WTC11 (cell line): ENCODE measurements around the gene NTPCR. TPM values are rescaled to one million over a fixed set of nuclear protein-coding genes. Genes with fewer than 3 reads are reported as not detected.

Experiments
- ATAC-seq: fragments of 200-7000 bp; cut with Tn5 transposase; 2 replicates; pipeline ENCODE4 v1.10.0; 2021; ENCODE audit warnings: mild to moderate bottlenecking, moderate library complexity
- CTCF ChIA-PET: fragments of 300-600 bp; sonication (Branson Sonifier 250); formaldehyde crosslinking; loops from one replicate; lab custom pipeline; 2021; ENCODE audit warnings: antibody characterized with exemption; lab: Charles Lee
- POLR2A ChIA-PET: fragments of 350-600 bp; sonication (Branson Sonifier 250); formaldehyde crosslinking; loops from one replicate; lab custom pipeline; 2021; ENCODE audit warnings: antibody characterized with exemption; lab: Charles Lee
- DNase-seq: peaks from one replicate; pipeline ENCODE4 v3.0.0; 2021; ENCODE audit warnings: low spot score
- H3K27ac Mint-ChIP-seq: 2 replicates; pipeline ENCODE4 v1.8.0; 2021; ENCODE audit warnings: mixed read lengths
- H3K27me3 Mint-ChIP-seq: 2 replicates; pipeline ENCODE4 v1.8.0; 2021; ENCODE audit warnings: low read depth, mild to moderate bottlenecking, moderate library complexity, mixed read lengths
- H3K36me3 Mint-ChIP-seq: 2 replicates; pipeline ENCODE4 v1.8.0; 2021; ENCODE audit warnings: mixed read lengths
- H3K4me1 Mint-ChIP-seq: 2 replicates; pipeline ENCODE4 v1.8.0; 2022; ENCODE audit warnings: mixed read lengths
- H3K4me3 Mint-ChIP-seq: 2 replicates; pipeline ENCODE4 v1.8.0; 2021; ENCODE audit warnings: mild to moderate bottlenecking, moderate library complexity, mixed read lengths
- H3K9me3 Mint-ChIP-seq: 2 replicates; pipeline ENCODE4 v1.8.0; 2021; ENCODE audit warnings: mixed read lengths
- ATF2 ChIP-seq: sonication (generic); formaldehyde crosslinking; IDR thresholded peaks from 2 replicates; pipeline ENCODE4 v1.8.1; 2022; ENCODE audit warnings: low read depth, missing genetic modification reagents, borderline replicate concordance
- ATF6 ChIP-seq: sonication (generic); formaldehyde crosslinking; IDR thresholded peaks from 2 replicates; pipeline ENCODE4 v1.8.1; 2023; ENCODE audit warnings: mild to moderate bottlenecking, missing genetic modification reagents
- ELF4 ChIP-seq: sonication (generic); formaldehyde crosslinking; IDR thresholded peaks from 2 replicates; pipeline ENCODE4 v1.8.1; 2022; ENCODE audit warnings: low read depth, mild to moderate bottlenecking, moderate library complexity, missing genetic modification reagents
- ESRRA ChIP-seq: sonication (generic); formaldehyde crosslinking; IDR thresholded peaks from 2 replicates; pipeline ENCODE4 v1.8.1; 2022; ENCODE audit warnings: mild to moderate bottlenecking, missing genetic modification reagents, borderline replicate concordance
- FOXJ3 ChIP-seq: sonication (generic); formaldehyde crosslinking; IDR thresholded peaks from 2 replicates; pipeline ENCODE4 v1.9.0; 2021; ENCODE audit warnings: missing genetic modification reagents, mild to moderate bottlenecking, borderline replicate concordance
- FOXP4 ChIP-seq: sonication (generic); formaldehyde crosslinking; IDR thresholded peaks from 2 replicates; pipeline ENCODE4 v1.8.0; 2022; ENCODE audit warnings: mild to moderate bottlenecking, missing genetic modification reagents
- GRHL2 ChIP-seq: fragments of 250-450 bp; sonication (Bioruptor Pico); IDR thresholded peaks from 2 replicates; pipeline ENCODE4 v1.8.0; 2022; ENCODE audit warnings: mild to moderate bottlenecking, moderate library complexity; ENCODE audit not compliant: insufficient replicate concordance, severe bottlenecking
- NFATC4 ChIP-seq: fragments of 250-450 bp; sonication (Bioruptor Pico); IDR thresholded peaks from 2 replicates; pipeline ENCODE4 v1.9.0; 2021; ENCODE audit warnings: mild to moderate bottlenecking
- NR1H2 ChIP-seq: sonication (generic); formaldehyde crosslinking; IDR thresholded peaks from 2 replicates; pipeline ENCODE4 v1.9.0; 2021; ENCODE audit warnings: mild to moderate bottlenecking, moderate library complexity, missing genetic modification reagents
- SOX15 ChIP-seq: fragments of 250-450 bp; sonication (Bioruptor Pico); IDR thresholded peaks from 2 replicates; pipeline ENCODE4 v1.9.0; 2021; ENCODE audit warnings: mild to moderate bottlenecking
- TEAD4 ChIP-seq: sonication (generic); formaldehyde crosslinking; IDR thresholded peaks from 2 replicates; pipeline ENCODE4 v1.8.0; 2022; ENCODE audit warnings: mild to moderate bottlenecking, missing genetic modification reagents
- TP53 ChIP-seq: sonication (generic); formaldehyde crosslinking; IDR thresholded peaks from 2 replicates; pipeline ENCODE4 v1.8.1; 2023; ENCODE audit warnings: mild to moderate bottlenecking, missing genetic modification reagents
- USF1 ChIP-seq: sonication (generic); formaldehyde crosslinking; IDR thresholded peaks from 2 replicates; pipeline ENCODE4 v1.8.0; 2022; ENCODE audit warnings: mild to moderate bottlenecking, missing genetic modification reagents
- ZNF396 ChIP-seq: fragments of 250-450 bp; sonication (Bioruptor Pico); IDR thresholded peaks from 2 replicates; pipeline ENCODE4 v1.8.0; 2021; ENCODE audit warnings: mild to moderate bottlenecking, moderate library complexity, borderline replicate concordance
- total RNA-seq: library from RNA; stranded (reverse); gene quantifications from 3 replicates; pipeline ENCODE4 v1.2.3, GENCODE V29; 2021
- TF ChIP-seq, protein P1 (sequence below): fragments of 250-450 bp; sonication (Bioruptor Pico); IDR thresholded peaks from 2 replicates; pipeline ENCODE4 v1.9.0; 2021; ENCODE audit warnings: moderate library complexity, mild to moderate bottlenecking, inconsistent platforms, borderline replicate concordance
- TF ChIP-seq, protein P2 (sequence below): fragments of 250-450 bp; sonication (Bioruptor Pico); IDR thresholded peaks from 2 replicates; pipeline ENCODE4 v1.9.0; 2021; ENCODE audit warnings: mild to moderate bottlenecking
- TF ChIP-seq, protein P3 (sequence below): fragments of 250-450 bp; sonication (Bioruptor Pico); IDR thresholded peaks from 2 replicates; pipeline ENCODE4 v2.1.2; 2022; ENCODE audit warnings: mild to moderate bottlenecking, moderate library complexity
- TF ChIP-seq, protein P4 (sequence below): sonication (generic); formaldehyde crosslinking; IDR thresholded peaks from 2 replicates; pipeline ENCODE4 v1.8.0; 2022; ENCODE audit warnings: mild to moderate bottlenecking, missing genetic modification reagents

The NTPCR gene
- total RNA-seq, 1 experiment from 2014 or later = 102 TPM

GRCh38 chr1:232905331-232906034 is 44.9 kb upstream of the NTPCR start (continued):
- TF ChIP-seq FOXJ3 (CRISPR knock-in tag) = no peak
- no peak for TF ChIP-seq SOX15 (CRISPR knock-in tag)
- TF ChIP-seq, protein P1, sequence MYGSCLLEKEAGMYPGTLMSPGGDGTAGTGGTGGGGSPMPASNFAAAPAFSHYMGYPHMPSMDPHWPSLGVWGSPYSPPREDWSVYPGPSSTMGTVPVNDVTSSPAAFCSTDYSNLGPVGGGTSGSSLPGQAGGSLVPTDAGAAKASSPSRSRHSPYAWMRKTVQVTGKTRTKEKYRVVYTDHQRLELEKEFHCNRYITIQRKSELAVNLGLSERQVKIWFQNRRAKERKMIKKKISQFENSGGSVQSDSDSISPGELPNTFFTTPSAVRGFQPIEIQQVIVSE (CRISPR knock-in tag) = no peak
- no peak for TF ChIP-seq NR1H2 (CRISPR knock-in tag)
- TF ChIP-seq TP53 (CRISPR knock-in tag) = no peak
- TF ChIP-seq, protein P2, sequence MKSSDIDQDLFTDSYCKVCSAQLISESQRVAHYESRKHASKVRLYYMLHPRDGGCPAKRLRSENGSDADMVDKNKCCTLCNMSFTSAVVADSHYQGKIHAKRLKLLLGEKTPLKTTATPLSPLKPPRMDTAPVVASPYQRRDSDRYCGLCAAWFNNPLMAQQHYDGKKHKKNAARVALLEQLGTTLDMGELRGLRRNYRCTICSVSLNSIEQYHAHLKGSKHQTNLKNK (CRISPR knock-in tag) = no peak

GRCh38 chr1:232906441-232906840 is 44.0 kb upstream of the NTPCR start:
- Mint-ChIP-seq H3K9me3 (peaks cover 7% of the 10 kb centered on the region; the same call in 1 of the 2 replicates), H3K4me1 (peaks cover 17% of the 10 kb centered on the region), H3K27ac (no peak overlapping the region), H3K27me3 (peaks cover 12% of the 10 kb centered on the region), H3K36me3 (no peaks in the 10 kb centered on the region), H3K4me3 (no peak overlapping the region)
- ChIA-PET POLR2A (no interaction called here), CTCF (interaction anchor here (1.8 kb wide), 1 partner anchor 26 kb away, joined by 5 read pairs; no protein-coding TSS in a partner anchor)
- ATAC-seq (no peak), DNase-seq (no peak)
- TF ChIP-seq, protein P2 (CRISPR knock-in tag) = no peak
- TF ChIP-seq FOXP4 (CRISPR knock-in tag) (no peak), TEAD4 (CRISPR knock-in tag) (no peak), TP53 (CRISPR knock-in tag) (no peak), ESRRA (CRISPR knock-in tag) (no peak), ATF2 (no peak), ATF6 (CRISPR knock-in tag) (no peak), NFATC4 (no peak), USF1 (CRISPR knock-in tag) (no peak), ELF4 (CRISPR knock-in tag) (no peak), GRHL2 (no peak), NR1H2 (CRISPR knock-in tag) (no peak), ZNF396 (no peak)
- TF ChIP-seq, protein P3, sequence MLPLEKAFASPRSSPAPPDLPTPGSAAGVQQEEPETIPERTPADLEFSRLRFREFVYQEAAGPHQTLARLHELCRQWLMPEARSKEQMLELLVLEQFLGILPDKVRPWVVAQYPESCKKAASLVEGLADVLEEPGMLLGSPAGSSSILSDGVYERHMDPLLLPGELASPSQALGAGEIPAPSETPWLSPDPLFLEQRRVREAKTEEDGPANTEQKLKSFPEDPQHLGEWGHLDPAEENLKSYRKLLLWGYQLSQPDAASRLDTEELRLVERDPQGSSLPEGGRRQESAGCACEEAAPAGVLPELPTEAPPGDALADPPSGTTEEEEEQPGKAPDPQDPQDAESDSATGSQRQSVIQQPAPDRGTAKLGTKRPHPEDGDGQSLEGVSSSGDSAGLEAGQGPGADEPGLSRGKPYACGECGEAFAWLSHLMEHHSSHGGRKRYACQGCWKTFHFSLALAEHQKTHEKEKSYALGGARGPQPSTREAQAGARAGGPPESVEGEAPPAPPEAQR (CRISPR knock-in tag) = no peak
- TF ChIP-seq, protein P4, sequence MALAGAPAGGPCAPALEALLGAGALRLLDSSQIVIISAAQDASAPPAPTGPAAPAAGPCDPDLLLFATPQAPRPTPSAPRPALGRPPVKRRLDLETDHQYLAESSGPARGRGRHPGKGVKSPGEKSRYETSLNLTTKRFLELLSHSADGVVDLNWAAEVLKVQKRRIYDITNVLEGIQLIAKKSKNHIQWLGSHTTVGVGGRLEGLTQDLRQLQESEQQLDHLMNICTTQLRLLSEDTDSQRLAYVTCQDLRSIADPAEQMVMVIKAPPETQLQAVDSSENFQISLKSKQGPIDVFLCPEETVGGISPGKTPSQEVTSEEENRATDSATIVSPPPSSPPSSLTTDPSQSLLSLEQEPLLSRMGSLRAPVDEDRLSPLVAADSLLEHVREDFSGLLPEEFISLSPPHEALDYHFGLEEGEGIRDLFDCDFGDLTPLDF (CRISPR knock-in tag) = no peak
